DMS79 (cell line): ENCODE measurements around the gene METTL25B.

Experiments used
- DNase-seq: peaks from one replicate; lab custom pipeline; 2025; lab: John Stamatoyannopoulos, UW

The METTL25B gene

GRCh38 chr1:156727926-156728598 is at the start of gene METTL25B:
METTL25B (plus strand) TSS chr1:156728469; CDS start chr1:156729105, 636 bp downstream.
- DNase-seq, result peak; percentile 71

- no peak for DNase-seq
Observed at GRCh38 chr1:156680056-156680455, 48.2 kb upstream of the METTL25B start.

- no peak for DNase-seq
Observed at GRCh38 chr1:156681196-156681960, 46.9 kb upstream of the METTL25B start.

DNA sequence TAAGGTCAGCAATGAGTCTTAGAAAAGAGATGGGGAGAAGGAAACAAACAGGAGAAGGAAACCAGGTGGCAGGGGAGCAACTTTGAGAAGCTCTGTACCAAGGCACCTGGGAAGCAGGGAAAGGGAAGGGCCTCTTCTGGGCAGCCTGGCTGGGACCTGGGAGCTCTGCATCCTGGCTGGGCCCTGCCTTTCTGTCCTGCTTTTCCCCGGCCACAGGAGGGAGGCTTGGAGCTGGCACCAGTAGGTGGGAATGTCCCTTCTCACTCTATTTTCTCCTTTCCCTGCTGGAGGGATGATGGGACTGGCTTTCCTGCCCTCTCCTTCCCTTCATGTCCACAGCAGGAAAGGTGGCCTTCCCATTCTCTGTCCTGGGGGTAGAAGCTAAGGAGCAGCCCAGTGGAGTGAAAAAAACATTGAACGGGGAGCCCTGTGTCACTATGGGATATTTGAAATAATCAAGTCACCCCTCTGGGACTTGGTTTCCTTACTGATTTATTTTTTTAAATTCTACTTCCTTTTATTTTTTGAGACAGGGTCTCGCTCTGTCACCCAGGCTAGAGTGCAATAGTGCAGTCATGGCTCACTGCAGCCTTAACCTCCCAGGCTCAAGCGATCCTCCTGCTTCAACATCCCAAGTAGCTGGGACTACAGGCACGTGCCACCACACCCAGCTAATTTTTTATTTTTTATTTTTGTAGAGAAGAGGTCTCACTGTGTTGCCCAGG is 45.9 kb upstream of the METTL25B start:
- DNase-seq, result no peak

- DNase-seq, result no peak
Observed at GRCh38 chr1:156684227-156684782, 44.0 kb upstream of the METTL25B start.

DNA sequence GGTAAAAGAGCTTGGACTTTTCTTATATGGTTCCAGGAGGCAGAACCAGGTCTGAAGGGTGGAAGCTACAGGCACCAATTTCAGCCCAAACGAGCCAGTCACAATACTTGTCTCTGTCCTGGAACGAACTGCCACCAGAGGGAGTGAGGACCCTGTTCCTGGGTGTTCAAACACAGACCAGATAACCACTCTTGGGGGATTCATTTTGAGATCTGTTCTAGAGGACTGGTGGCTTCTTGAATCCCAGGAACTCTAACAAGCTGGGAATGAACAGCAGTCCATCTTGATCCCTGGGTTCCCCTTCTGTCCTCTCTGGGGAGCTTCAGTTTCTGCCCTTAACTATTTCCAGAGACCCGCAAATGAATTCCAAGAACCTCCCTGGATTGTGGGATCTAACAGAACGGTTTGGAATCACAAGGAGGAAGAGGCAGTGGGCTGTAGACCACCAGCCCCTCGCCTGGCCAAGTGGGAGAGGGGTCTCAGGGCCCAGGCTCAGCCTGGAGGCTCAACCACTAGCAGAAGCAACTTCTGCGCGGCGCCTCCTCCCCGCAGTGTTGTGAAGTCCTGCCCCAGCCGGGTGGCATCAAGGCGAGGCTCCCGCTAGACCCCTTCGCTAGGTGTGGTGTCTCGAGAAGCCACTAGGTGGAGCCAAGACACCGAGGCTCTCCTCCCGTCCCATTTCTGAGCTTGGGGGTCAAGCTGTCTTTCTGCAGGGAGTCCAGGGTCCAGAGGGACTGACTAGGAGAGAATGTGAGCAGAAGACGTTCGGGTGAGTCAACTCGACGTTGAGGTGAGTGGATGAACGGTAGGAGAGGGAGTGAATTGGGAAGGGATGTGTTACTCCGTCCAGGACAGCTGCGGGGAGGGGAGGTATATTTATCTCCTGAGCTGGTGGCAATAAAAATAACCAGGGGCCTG is 39.0 kb upstream of the METTL25B start:
- peak; percentile 88 for DNase-seq

- peak; percentile 26 for DNase-seq
Observed at GRCh38 chr1:156689953-156690674, 38.2 kb upstream of the METTL25B start.

- no peak for DNase-seq
Observed at GRCh38 chr1:156690675-156691036, 37.6 kb upstream of the METTL25B start.

GRCh38 chr1:156691191-156691590 is 37.1 kb upstream of the METTL25B start:
- no peak for DNase-seq

GRCh38 chr1:156691665-156692440 is 36.4 kb upstream of the METTL25B start:
- DNase-seq, result peak; percentile 41

GRCh38 chr1:156692441-156692924 is 35.8 kb upstream of the METTL25B start:
- DNase-seq, result peak; percentile 67

GRCh38 chr1:156692925-156693847 is 35.1 kb upstream of the METTL25B start:
- peak; percentile 89 for DNase-seq

DNA sequence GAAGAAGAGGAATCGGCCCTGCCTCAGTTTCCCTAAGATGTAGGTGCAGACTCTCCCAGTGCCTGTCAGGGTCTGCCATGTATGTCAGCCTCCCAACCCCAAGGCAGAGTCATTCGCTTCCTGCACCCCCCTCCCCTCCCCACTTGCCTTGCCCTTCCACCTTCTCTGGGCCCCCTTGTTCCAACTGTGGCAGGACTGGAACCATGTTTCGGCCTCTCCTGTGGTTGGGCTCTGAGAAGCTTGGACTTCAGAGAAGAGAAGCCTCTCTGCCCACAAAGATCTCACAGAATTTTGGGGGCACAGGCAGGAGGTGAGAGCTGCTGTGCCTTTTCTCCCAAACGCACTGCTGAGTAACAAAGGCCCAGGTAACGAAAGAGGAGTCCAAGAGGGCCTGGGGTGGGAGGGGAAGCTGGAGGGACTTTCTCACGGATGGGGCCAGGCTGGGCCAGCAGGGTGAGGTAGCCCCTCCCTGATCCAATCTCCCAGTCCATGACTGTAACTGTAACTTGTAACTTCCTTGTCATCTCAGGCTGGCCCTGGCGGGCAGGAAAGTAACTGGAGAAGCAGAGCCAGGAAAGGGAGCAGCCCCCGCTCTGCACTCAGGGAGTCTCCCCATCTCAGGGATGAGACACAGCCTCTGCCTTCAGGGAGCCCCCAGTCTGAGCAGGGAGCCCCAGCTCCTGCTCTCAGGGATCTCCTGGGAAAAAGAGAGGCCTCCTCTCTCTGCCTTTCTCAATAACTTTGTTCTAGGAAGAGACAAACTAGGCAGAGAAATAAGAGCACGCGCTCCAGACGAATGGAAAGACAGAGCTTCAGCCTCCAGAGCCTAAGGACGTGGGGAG is 34.2 kb upstream of the METTL25B start:
- no peak for DNase-seq

DNA sequence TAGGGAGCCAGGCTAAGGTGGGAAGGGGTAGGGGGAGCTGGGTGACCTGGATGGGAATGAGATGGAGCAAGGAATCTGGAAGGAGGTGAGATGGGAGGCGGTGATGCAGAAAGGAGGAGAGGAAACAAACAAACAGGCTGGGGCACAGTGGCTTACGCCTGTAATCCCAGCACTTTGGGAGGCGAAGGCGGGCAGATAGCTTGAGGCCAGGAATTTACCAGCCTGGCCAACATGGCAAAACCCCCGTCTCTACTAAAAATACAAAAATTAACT is 33.6 kb upstream of the METTL25B start:
- DNase-seq, result no peak

GRCh38 chr1:156696755-156697154 is 31.5 kb upstream of the METTL25B start:
- DNase-seq, result no peak

GRCh38 chr1:156697481-156697880 is 30.8 kb upstream of the METTL25B start:
- DNase-seq, result peak; percentile 76

GRCh38 chr1:156698995-156699394 is 29.3 kb upstream of the METTL25B start:
- DNase-seq, result no peak
